GM23338 (cell line): Measurements from ENCODE around the gene C5AR1. TPM values are rescaled to one million over a fixed set of nuclear protein-coding genes. Genes with fewer than 3 reads are reported as not detected.
"Not testable (repeated sequence)": the region's sequence is repeated elsewhere in the genome, so short reads cannot be mapped to it uniquely, and the experiment has no call there.

Experiments used
- ATAC-seq: fragments of 200-7000 bp; cut with Tn5 transposase; 3 replicates; pipeline ENCODE4 v1.9.1; 2020
- DNase-seq: peaks from one replicate; pipeline ENCODE4 v3.0.0-alpha.2; 2015; ENCODE audit warnings: low spot score
- H2AFZ ChIP-seq: fragments of 200-600 bp; sonication (generic); 2 replicates; pipeline ENCODE4 v1.8.0; 2016; ENCODE audit warnings: antibody characterized with exemption, mild to moderate bottlenecking, moderate library complexity
- H3F3A ChIP-seq: fragments of 200-600 bp; sonication (generic); replicated peaks from 2 replicates; pipeline ENCODE4 v1.8.0; 2017; ENCODE audit warnings: antibody characterized with exemption, mixed run types, low read depth
- H3K27ac ChIP-seq: fragments of 200-600 bp; sonication (generic); 2 replicates; pipeline ENCODE4 v1.6.1; 2016; ENCODE audit warnings: low read depth
- H3K27me3 ChIP-seq: fragments of 200-600 bp; sonication (generic); 2 replicates; pipeline ENCODE4 v1.8.0; 2016; ENCODE audit warnings: mild to moderate bottlenecking, mixed run types, moderate library complexity; ENCODE audit not compliant: insufficient read depth
- H3K36me3 ChIP-seq: fragments of 200-600 bp; sonication (generic); 2 replicates; pipeline ENCODE4 v1.8.0; 2016; ENCODE audit warnings: mild to moderate bottlenecking; ENCODE audit not compliant: insufficient read depth
- H3K4me1 ChIP-seq: fragments of 200-600 bp; sonication (generic); 2 replicates; pipeline ENCODE4 v1.8.0; 2016; ENCODE audit warnings: mild to moderate bottlenecking, moderate library complexity; ENCODE audit not compliant: insufficient read depth
- H3K4me2 ChIP-seq: fragments of 200-600 bp; sonication (generic); 2 replicates; pipeline ENCODE4 v1.7.1; 2017; ENCODE audit warnings: mixed run types
- H3K4me3 ChIP-seq: fragments of 200-600 bp; sonication (generic); 2 replicates; pipeline ENCODE4 v1.6.1; 2016; ENCODE audit warnings: mixed run types
- H3K79me2 ChIP-seq: fragments of 200-600 bp; sonication (generic); replicated peaks from 2 replicates; pipeline ENCODE4 v1.8.0; 2017; ENCODE audit warnings: mild to moderate bottlenecking; ENCODE audit not compliant: insufficient read depth
- H3K9me2 ChIP-seq: fragments of 200-600 bp; sonication (generic); 2 replicates; pipeline ENCODE4 v1.8.0; 2017; ENCODE audit not compliant: insufficient read depth
- H4K20me1 ChIP-seq: fragments of 200-600 bp; sonication (generic); replicated peaks from 2 replicates; pipeline ENCODE4 v1.8.0; 2017; ENCODE audit warnings: mild to moderate bottlenecking; ENCODE audit not compliant: insufficient read depth
- H3K27ac Mint-ChIP-seq: 2 replicates; pipeline ENCODE4 v1.8.0; 2020; ENCODE audit warnings: inconsistent platforms, mild to moderate bottlenecking, moderate library complexity, mixed read lengths
- H3K27me3 Mint-ChIP-seq: 3 replicates; pipeline ENCODE4 v1.8.0; 2022; ENCODE audit warnings: low read depth, mild to moderate bottlenecking, moderate library complexity, mixed read lengths, inconsistent platforms; ENCODE audit not compliant: insufficient read depth, poor library complexity
- H3K36me3 Mint-ChIP-seq: 3 replicates; pipeline ENCODE4 v1.8.0; 2021; ENCODE audit warnings: low read depth, mild to moderate bottlenecking, inconsistent platforms, moderate library complexity, mixed read lengths
- H3K4me1 Mint-ChIP-seq: 3 replicates; pipeline ENCODE4 v1.8.0; 2020; ENCODE audit warnings: mild to moderate bottlenecking, inconsistent platforms, mixed read lengths
- H3K4me3 Mint-ChIP-seq: 3 replicates; pipeline ENCODE4 v1.8.0; 2021; ENCODE audit warnings: moderate library complexity, mild to moderate bottlenecking, inconsistent platforms, mixed read lengths
- H3K9me3 Mint-ChIP-seq: 3 replicates; pipeline ENCODE4 v1.8.0; 2020; ENCODE audit warnings: moderate library complexity, mild to moderate bottlenecking, inconsistent platforms, mixed read lengths
- EZH2phosphoT487 ChIP-seq: fragments of 200-600 bp; sonication (generic); IDR thresholded peaks from one replicate; pipeline ENCODE4 v1.8.1; 2018; ENCODE audit warnings: antibody characterized with exemption; ENCODE audit not compliant: unreplicated experiment
- REST ChIP-seq: IDR thresholded peaks from one replicate; pipeline ENCODE4 v1.6.1; 2018; ENCODE audit warnings: antibody characterized with exemption; ENCODE audit not compliant: unreplicated experiment
- polyA plus RNA-seq: library from polyadenylated mRNA; unstranded; fragments of >200 nt; fragmentation: Nextera tagmentation; extraction: Ambion mirVana; gene quantifications from 2 replicates; pipeline ENCODE4 v1.2.1, GENCODE V29; 2016
- total RNA-seq: library from RNA; depleted of rRNA; stranded (reverse); fragments of >200 nt; shearing (Covaris generic); gene quantifications from 2 replicates; pipeline ENCODE4 v1.2.3, GENCODE V29; 2014

Gene C5AR1
- total and polyA plus RNA-seq, 2 experiments from 2014 or later, result 0.08 TPM; not detected in 1

GRCh38 chr19:47331490-47331889 lies 21.8 kb downstream of the C5AR1 start (continued):
- no peak for TF ChIP-seq REST

GRCh38 chr19:47331931-47332547 lies 22.4 kb downstream of the C5AR1 start, which contains the start of gene C5AR2:
TSS of gene C5AR2 (plus strand) at chr19:47332175. CDS start at chr19:47340800, 8,625 bp downstream.
- no peak within 1 kb of the TSS for H3K4me2 ChIP-seq
- Mint-ChIP-seq H3K27me3 (peaks cover 9% of the 10 kb centered on the region), H3K4me1 (peaks cover 6% of the 10 kb centered on the region; the same call in 1 of the 3 replicates), H3K4me3 (no peak within 1 kb of the TSS; the same call in 2 of the 3 replicates), H3K27ac (no peak within 1 kb of the TSS), H3K36me3 (no peaks in the 10 kb centered on the region), H3K9me3 (no peaks in the 10 kb centered on the region)
- H3K79me2 ChIP-seq, result no peaks in the 10 kb centered on the region
- no peaks in the 10 kb centered on the region for H3K27me3 ChIP-seq
- 0 out of 2 replicates have a peak, but pooled peaks cover 3% of the 10 kb centered on the region for H3F3A ChIP-seq
- H2AFZ ChIP-seq, result peak within 1 kb of the TSS; percentile 38; the same call in 1 of the 2 replicates
- H3K4me1 ChIP-seq, result no peaks in the 10 kb centered on the region
- DNase-seq (no peak), ATAC-seq (no peak)
- H3K36me3 ChIP-seq, result no peaks in the 10 kb centered on the region
- no peak within 1 kb of the TSS for H3K27ac ChIP-seq
- TF ChIP-seq EZH2phosphoT487, result no peak
- no peak for TF ChIP-seq REST
- no peaks in the 10 kb centered on the region for H4K20me1 ChIP-seq
- H3K4me3 ChIP-seq, result no peak within 1 kb of the TSS
- no peaks in the 10 kb centered on the region for H3K9me2 ChIP-seq

- peak overlapping the region; percentile 63; the same call in 1 of the 2 replicates for H2AFZ ChIP-seq
- not testable (repeated sequence) for H3K4me3 ChIP-seq, H3K4me3 Mint-ChIP-seq, H3K36me3 Mint-ChIP-seq, H3K4me1 Mint-ChIP-seq, H3K4me2 ChIP-seq, H3K4me1 ChIP-seq, H4K20me1 ChIP-seq, H3K27ac ChIP-seq, H3F3A ChIP-seq, H3K9me3 Mint-ChIP-seq, H3K27me3 ChIP-seq, H3K36me3 ChIP-seq, H3K9me2 ChIP-seq, H3K79me2 ChIP-seq
- DNase-seq (peak; percentile 34), ATAC-seq (peak; percentile 63)
- Mint-ChIP-seq H3K27me3 (peaks cover 12% of the 10 kb centered on the region), H3K27ac (peak overlapping the region; percentile 63; the same call in 1 of the 2 replicates)
These were observed 27.4 kb downstream of the C5AR1 start for GRCh38 chr19:47336765-47337718.
